ENCODE measurements around the gene SH3BGRL.

DNA sequence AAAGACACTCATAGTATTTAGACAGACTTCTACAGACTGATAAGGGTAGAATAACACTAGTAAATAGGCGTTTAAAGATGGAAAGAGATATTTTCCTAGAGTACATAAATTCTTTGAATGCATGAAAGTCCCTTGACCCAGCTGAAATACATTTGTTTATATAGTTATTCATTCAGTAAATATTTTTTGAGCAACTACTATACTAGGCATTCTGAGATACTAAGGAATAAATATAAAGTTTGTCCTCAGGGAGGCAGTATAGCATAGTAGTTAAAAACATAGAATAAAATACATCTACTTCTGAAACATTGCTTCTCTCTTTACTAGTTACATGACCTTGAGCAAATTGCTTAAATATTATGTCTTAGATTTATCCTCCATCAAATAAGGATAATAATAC is 27.6 kb upstream of the SH3BGRL start:
- TF ChIP-seq, protein P1, sequence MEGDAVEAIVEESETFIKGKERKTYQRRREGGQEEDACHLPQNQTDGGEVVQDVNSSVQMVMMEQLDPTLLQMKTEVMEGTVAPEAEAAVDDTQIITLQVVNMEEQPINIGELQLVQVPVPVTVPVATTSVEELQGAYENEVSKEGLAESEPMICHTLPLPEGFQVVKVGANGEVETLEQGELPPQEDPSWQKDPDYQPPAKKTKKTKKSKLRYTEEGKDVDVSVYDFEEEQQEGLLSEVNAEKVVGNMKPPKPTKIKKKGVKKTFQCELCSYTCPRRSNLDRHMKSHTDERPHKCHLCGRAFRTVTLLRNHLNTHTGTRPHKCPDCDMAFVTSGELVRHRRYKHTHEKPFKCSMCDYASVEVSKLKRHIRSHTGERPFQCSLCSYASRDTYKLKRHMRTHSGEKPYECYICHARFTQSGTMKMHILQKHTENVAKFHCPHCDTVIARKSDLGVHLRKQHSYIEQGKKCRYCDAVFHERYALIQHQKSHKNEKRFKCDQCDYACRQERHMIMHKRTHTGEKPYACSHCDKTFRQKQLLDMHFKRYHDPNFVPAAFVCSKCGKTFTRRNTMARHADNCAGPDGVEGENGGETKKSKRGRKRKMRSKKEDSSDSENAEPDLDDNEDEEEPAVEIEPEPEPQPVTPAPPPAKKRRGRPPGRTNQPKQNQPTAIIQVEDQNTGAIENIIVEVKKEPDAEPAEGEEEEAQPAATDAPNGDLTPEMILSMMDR (IDR thresholded peaks at IDR 0.05): peak in 4 of 7 experiments; percentile 27 to 39 (median 32)
- no peak for TF ChIP-seq POLR2A (IDR thresholded peaks at IDR 0.05)
